T47D (cell line): ENCODE results near the gene SHROOM1.

Experiments
- DNase-seq, 2 experiments: peaks; one replicate each; pipeline versions ENCODE4 v3.0.0 to v3.0.0-alpha.2; 2011 to 2012; ENCODE audit warnings: low read depth in 1 of 2, low spot score in 1 of 2
- JUND ChIP-seq: IDR thresholded peaks from 2 replicates; pipeline ENCODE4 v1.6.1; 2012; ENCODE audit warnings: low read depth
- in situ Hi-C: cut with HindIII; loops from 2 replicates; pipeline ENCODE4 v1.10.0; 2016; ENCODE audit warnings: low sequenced_read_pairs, low pct_unique_long_range_greater_than_20kb

The SHROOM1 gene

GRCh38 chr5:132802044-132802684 lies 28.3 kb downstream of the SHROOM1 start:
- no peak for TF ChIP-seq JUND
- no peak for DNase-seq
- in situ Hi-C loops: no loop called here

DNA sequence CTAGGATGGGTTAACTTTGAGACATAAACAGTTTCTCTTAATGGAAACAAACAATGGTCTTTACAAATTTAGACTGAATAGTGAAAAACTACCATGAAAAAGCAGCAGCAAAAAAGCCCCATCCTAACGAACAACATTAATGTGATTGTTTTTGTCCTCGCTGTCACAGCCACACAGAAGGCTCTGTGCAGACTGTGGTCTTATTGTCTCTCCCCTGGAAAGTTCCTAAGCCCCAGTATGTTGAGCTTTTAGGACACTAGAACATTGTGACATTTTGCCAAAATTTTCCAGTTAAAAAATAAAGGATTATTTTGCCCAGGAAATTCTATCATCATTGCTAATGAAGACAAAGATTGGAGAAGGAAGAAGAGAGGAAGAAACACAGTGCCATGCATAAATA lies 29.9 kb downstream of the SHROOM1 start:
- in situ Hi-C loops: no loop called here
- no peak for TF ChIP-seq JUND
- no peak for DNase-seq

DNA sequence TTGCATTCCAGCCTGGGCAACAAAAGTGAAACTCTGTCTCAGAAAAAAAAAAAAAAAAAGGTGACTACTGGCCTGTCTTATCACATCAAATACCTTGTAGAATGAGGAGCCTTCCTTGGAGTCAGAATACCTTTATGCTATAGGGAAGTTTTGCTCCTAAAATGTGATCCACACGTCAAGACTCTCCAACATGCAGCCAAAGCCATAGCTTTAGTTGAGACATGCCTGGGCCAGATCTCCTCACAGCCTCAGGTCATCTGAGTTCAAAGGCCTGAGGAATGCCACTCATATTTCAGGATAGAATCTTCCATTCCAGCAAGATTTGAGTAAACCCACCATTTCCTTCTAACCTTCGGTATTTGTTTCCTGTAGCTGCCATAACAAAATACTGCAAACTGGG lies 31.1 kb downstream of the SHROOM1 start:
- TF ChIP-seq JUND: no peak
- DNase-seq: no peak
- in situ Hi-C loops: no loop called here

GRCh38 chr5:132797651-132798050 lies 32.8 kb downstream of the SHROOM1 start:
- no peak for DNase-seq
- no peak for TF ChIP-seq JUND
- in situ Hi-C loops: no loop called here

DNA sequence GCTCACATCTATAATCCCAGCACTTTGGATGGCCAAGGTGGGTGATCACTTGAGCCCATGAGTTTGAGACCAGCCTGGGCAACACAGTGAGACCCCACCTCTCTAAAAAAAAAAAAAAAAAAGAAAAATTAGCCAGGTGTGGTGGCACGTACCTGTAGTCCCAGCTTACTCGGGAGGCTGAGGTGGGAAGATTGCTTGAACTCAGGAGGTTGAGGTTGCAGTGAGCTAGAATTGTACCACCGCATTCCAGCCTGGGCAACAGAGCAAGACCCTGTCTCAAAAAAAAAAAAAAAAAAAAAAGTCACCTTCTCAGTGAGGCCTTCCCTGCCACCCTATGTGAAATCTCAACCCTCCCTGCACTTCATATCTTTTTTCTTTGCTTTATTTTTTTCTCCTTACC lies 39.4 kb downstream of the SHROOM1 start:
- in situ Hi-C loops: no loop called here
- DNase-seq: no peak
- TF ChIP-seq JUND: no peak

DNA sequence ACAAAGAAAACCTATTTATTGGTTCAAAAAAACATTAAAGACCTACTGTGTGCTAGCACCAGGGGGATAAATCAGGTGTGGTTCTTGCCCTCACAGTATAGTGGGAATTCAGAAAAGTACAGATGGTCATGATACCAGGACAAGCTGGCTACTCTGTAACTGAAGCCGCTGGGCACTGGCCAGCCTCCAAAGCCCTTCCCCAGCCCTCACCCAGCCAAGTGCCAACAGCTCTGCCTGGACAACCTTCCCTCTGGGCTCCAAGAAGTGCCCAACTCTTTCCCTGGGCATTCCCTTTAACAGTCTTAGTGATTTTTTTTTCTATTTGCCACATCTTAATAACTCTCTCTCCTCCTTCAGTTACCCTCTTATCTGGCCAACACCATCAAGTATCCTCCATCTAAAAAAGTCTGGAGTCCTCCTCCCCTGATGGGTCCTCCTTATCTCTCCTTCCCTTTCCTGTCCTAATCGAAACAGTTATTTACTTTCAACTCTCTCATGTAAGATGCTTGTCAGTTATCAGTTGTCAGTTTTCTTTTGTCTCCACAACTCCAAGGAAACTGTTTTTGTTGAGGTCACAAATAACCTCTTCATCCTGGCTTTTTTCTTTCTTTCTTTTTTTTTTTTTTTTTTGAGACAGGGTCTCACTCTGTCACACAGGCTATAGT lies 40.1 kb downstream of the SHROOM1 start:
- no peak for TF ChIP-seq JUND
- no peak for DNase-seq
- in situ Hi-C loops: no loop called here

DNA sequence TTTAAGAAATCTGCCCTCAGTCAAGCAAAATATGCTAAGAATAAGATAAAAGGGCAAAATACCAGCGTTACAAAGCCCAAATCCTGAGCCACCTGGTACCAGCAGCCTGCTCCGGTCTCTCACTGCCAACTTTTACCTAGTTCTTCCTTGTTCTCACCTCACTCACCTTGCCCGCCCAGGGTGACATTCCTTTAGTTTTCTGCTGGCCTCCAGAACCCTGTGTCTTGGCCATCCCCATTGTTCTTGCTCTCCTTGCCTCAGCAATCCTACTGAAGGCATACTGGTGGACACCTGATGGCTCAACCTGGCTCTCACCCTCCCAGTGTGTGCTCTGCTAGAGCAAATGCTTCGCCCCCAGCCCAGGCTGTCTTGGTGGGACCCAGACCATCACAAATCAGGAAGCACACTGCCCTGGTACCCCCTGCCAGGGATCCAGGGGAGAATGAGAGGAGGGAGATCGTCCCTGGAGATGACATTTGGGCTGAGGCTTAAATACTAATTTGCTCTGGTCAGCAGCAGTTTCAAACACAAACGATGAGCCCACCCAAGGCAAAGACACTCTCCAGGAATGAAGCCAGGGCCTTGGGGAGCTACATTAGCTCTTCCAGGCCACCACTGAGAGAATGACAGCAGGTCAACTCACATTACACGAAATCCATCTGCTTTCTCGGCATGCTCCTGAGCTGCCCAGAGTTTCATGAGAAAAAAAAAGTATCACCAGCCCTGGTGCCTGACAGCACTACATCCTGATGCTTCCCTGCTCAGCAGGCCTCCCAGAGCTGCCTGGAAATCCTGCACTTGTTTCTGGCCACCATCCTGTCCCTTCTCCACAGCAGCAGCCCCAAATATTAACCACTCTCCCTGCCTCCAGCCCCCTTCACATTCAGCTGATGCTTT lies 41.2 kb downstream of the SHROOM1 start:
- no peak for DNase-seq
- in situ Hi-C loops: no loop called here
- no peak for TF ChIP-seq JUND

DNA sequence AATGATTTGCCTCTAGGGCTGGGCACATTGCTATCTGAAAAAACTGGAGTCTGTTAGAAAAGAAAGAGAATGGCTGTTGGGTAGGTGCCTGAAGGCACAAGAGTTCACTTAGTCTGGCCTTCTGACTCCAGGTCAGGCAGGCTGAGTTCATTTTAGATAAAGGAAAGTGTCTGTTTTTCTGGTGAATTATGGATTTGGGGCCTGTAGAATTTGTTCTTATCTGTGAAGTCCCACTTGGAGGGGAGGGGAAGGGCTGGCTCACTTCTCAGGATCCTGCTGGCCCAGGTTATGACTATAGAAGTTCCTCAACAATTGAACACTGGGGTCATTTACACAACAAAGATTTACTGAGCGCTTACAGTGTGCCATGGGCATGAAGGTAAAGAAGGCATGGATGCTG lies 41.9 kb downstream of the SHROOM1 start:
- in situ Hi-C loops: no loop called here
- no peak for DNase-seq
- TF ChIP-seq JUND: no peak

GRCh38 chr5:132787076-132787475 lies 43.4 kb downstream of the SHROOM1 start:
- TF ChIP-seq JUND: no peak
- in situ Hi-C loops: no loop called here
- DNase-seq: no peak

GRCh38 chr5:132785864-132786263 lies 44.6 kb downstream of the SHROOM1 start:
- DNase-seq: no peak
- TF ChIP-seq JUND: no peak
- in situ Hi-C loops: no loop called here

DNA sequence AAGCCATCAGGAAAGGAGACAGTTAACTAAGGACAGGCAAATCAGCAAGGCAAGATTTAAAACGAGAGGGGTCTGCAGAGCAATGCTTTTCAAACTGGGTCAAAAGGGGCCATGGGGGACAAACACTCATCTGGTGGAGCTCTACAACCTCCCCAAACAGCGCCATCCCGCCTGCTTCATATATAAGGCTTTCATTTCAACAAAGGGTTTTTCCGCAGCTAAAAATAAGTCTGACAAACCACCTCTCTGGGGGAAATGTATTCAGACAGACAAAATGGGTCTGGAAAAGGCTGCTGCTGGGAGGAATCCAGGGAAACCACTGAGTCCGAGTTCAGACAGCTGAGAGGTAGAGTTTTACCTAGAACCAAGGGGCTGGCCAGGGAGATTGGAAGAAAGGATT lies 45.1 kb downstream of the SHROOM1 start:
- no peak for TF ChIP-seq JUND
- in situ Hi-C loops: no loop called here
- DNase-seq: no peak

GRCh38 chr5:132782101-132782500 lies 48.3 kb downstream of the SHROOM1 start:
- in situ Hi-C loops: no loop called here
- no peak for DNase-seq

GRCh38 chr5:132781029-132781428 lies 49.4 kb downstream of the SHROOM1 start:
- in situ Hi-C loops: no loop called here
- TF ChIP-seq JUND: no peak
- DNase-seq: no peak

More at GRCh38 chr5:132782101-132782500, 48.3 kb downstream of the SHROOM1 start:
- no peak for TF ChIP-seq JUND
